ENCODE measurements around the gene PRICKLE2.

Gene PRICKLE2

DNA sequence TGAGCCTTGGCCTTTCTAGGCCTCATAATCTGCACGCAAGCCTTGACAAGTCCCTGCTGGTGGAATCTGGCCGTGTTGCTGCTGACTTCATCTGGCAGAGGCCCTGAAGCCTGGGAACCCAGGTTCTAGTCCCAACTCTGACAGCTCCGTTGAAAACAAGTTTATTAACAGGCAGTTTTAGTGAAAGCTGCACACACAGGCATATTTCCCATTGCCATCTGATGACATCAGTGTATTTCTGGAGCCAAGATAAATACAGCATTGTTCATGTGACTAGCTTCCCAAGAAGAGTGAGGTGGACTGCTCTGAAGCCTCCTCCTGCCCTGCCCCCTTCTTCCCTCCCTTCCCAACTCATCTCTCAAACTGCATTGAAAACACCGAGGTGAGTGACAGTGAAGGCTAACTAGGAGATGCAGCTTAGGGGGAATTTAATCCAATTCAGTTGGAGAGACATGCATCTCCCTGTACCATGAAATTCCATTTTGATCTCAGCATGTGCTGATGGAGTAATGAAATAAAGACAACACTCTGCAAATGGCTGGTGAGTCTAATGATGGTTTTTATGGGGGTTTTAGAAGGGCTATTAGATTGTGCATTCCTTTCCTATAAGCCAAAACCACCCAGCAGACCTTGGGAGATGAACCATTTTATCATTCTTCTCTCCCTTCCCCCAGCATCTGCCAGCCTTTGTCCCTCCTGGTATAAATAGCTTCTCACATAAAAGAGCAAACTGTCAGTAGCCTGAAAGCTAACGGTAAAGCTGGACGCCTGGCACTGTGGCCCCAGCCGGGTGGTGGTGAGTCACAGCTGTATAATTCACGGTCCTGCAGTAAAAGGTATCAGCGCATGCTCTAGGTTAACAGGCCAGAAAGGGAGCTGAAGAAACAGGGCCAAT, 38.0 kb downstream of the PRICKLE2 start:
- DNase-seq: peak; percentile 77

DNA sequence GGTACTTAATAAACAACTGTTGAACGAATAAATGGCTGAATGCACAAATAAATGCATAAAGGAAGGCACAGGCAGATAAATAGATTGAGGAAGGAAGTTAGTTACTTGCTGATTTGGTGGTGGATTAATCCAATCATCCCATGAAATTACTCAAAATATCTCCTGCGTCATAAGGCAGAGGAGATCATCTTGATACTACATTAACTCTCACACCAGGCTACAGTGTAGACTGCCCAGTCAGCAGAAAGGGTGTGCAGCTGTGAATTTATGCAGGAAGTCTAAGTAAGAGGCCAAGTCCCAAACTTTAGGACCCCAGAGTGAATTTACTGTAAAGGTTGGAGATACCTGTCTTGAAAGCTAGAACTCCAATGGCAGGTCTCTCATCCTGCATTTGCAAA, 38.6 kb downstream of the PRICKLE2 start:
- no peak for DNase-seq

DNA sequence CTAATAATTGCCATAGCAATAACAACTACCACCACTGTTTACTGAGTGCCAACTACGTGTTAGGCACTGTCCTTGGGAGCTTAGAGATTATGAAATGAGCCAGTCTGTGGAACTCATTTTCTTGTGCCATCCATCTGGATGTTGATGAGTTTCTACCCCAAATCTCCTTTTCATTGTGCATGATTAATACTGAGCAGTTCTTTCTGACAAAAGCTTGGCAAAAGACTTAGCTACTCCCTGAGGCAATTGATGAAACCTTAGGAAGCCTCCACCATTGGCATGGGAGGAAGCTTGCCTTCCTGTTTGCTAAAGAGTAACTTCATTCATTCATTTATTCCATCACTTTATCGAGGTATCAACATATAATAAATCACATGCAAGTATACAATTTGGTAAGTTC, 39.8 kb downstream of the PRICKLE2 start:
- no peak for DNase-seq

DNA sequence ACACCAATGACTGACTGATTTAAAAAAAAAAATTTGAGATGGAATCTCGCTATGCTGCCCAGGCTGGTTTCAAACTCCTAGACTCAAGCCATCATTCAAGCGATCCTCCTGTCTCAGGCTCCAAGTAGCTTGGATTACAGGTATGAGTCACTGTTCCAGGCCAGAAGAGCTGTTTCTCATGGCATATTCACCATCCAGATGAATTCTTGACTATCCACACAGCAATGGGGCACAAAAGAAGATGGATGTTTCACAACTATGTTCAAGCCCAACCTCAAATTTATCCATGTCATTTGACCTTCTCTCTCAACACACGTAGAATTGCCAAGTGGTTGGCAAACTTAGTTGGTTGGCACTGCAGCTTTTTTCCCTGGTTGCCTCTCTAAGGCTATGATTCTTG, 40.6 kb downstream of the PRICKLE2 start:
- no peak for DNase-seq

DNA sequence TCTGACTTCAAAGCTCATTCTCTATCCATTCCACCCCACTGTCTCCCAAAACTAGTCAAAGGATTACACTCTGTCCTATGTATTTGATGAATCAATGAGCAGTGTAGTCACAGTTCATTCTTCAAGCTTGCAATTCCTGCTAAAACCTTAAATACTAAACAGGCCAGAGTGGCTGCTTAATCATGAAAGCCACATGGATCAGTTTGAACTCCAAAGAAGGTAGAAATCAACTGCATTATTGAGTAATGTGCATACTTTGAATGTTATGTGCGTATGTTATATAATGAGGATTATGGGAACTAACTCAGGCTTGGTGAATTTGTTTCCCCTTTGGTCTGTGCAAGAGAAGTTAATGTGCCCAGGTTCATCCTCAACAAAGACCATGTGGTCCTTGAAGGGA, 45.4 kb downstream of the PRICKLE2 start:
- DNase-seq: no peak

DNA sequence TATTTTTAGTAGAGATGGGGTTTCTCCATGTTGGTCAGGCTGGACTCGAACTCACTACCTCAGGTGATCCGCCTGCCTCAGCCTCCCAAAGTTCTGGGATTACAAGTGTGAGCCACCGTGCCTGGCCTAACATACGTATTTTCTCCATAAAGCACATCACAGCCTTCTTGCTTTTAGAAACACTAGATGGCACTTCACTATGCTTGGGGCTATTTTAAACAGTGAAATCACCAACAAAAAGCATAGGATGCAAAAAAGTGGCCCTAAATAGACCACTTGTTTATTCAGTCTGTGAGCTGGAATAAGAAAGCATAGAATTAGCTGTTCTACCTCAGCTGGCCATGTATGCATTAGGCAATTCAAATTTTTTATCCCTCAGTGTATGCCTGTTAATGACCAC, 46.0 kb downstream of the PRICKLE2 start:
- DNase-seq: no peak

DNA sequence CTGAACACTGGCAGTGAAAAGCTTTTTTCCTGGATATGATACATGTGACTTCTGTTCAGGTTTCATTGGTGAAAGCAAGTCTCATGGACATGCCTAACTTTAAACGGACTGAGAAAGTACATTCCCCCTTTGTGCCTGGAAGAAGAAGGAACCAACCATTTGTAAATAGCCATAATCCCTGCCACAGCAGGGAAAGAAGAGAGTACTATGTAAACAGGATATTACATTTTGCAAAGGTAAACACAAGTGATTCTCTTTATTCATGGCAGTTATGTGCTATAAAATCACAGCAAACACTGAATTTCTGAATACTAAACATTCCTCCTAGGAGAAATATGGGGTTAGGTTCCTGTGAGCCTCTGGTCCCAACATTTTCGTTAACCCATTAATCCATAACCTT, 46.8 kb downstream of the PRICKLE2 start:
- no peak for DNase-seq

DNA sequence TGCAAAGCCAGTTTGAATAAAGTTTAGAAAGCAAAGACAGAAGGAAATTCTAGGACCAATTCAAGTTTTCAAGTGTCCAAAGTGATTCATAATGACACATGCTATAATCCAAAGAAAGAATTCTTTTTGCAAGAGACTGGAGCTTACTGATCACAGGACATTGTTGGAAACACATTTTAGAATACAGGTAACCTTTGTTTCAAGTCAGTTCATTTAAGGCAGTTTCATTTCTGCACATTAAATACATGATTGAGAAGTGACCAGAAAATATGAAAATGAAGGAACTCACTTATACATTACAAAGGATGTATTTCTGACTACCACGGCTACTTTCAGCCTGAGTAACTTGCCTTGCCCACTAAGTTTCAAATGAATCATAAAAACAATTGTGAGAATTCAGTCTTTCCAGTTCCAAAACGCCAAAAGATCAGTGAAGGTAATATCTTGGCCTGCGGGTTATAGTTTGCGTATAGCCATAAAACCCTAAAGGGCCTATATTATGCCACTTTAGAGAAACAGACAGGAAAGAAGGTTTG, 48.7 kb downstream of the PRICKLE2 start:
- no peak for DNase-seq

DNA sequence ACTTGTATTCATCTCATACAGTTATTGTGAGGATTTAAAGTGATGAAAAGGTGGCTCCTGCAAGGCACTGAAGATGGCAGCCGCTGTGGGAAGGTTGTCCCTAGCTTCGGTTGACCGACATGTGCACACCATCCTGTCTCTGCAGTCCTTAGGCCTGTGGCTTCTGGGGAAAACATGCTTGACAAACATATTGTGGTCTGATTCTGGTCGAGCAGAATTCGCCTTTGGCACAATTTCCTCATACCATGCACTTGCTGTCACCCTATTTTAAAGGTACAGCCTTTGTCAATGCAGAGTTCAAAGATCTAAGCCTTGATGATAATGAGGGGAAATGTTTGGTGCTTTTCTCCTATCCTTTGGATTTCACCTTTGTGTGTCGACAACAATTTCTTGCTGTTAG, 50.9 kb downstream of the PRICKLE2 start:
- DNase-seq: no peak

DNA sequence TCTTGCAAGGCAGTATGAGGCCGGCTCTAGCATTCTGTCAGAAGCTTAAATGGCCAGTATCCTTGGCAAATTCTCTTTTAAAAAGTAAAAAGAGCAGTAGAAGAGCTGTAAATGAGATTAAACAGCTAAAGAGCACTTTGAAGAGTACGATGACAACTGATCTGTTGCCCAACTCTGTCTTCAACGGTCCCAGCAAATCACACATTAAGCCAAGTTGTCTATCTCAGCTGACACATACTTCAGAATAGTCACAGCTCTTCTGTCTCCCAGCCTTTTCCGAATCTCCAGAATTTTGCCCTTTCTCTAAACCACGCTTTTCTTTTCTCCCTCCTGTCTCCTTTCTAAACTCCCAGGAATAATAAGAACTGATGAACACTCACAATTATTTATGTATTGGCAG, 51.7 kb downstream of the PRICKLE2 start:
- DNase-seq: no peak

DNA sequence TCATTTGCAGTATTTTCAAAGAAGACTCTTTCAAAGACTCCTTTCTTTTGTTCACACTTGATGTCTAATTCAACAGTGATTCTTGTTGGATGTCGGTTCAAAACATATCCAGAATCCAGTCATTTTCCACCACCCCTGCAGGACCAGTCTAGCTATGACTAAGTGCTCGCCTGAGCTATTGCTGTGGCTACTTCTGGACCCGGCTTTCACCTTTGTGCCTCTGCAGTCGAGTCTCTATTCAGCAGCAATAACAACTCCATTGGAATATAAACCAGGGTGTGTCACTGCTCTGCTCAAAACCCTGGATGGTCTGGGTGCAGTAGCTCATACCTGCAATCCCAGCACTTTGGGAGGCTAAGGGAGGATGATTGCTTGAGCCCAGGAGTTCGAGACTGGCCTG, 55.0 kb downstream of the PRICKLE2 start:
- no peak for DNase-seq

DNA sequence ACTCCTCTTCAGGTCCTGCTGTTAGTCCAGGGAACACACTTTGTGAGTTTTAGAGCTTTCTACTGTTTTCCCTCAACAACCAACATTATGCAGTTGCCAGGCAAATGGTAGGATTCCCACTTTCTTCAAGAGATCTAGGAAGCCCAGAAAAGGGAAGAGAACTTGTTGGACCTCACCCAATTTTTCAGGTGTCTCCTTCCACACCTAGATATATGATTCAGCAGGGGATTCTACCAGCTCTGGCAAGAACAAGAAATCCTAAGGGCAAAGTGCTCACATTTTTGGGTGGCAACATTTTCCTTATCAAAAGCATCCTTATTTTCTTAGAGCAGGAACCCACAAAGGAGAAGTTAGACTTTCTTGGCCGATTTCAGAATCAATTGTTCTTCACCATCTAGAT, 57.4 kb downstream of the PRICKLE2 start:
- DNase-seq: no peak

DNA sequence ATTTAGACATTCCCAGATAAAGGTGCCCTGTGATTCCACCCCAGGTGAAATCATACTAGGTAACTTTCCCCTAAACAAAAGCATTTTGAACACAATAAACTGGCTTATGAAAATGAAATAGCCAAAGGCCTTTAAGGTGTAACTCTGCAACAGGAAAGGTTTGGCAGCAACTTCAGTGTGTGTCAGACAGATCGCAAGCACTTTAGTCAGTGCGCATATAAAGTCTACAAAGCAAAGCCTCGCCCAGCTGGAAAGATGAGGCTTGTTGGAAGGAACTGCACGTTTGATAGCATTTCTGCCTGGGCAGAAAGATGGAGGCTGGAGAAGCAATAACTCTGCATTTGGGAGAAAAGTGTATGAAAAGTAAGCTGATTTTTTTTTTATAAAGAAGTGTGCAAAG, 57.9 kb downstream of the PRICKLE2 start:
- no peak for DNase-seq

DNA sequence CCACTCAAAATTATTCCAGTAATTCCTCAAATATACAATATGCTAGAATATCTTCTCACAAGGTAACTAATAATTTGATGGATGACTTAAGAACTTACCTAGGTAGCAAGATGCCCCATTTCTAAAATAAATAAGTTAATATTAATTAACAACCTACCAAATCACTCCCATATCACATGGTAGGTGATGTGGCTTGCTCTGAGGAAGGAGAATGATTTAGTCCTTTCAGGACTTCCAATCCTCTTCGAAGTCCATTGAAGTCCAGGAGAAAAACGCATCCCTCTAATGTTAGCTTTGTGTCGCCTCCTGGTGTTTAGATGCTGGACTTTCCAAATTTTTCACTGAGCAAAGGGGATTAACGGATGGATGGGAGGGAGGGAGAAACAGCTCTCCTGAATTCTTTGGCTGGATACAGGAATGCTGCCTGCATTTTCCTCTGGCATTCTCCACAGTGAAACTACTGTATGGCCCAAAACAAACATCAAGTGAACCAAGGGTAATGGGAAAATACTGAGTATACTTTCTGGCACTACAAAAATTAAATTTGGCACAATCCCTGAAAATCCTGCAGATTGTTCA, 58.6 kb downstream of the PRICKLE2 start:
- DNase-seq: peak; percentile 70

DNA sequence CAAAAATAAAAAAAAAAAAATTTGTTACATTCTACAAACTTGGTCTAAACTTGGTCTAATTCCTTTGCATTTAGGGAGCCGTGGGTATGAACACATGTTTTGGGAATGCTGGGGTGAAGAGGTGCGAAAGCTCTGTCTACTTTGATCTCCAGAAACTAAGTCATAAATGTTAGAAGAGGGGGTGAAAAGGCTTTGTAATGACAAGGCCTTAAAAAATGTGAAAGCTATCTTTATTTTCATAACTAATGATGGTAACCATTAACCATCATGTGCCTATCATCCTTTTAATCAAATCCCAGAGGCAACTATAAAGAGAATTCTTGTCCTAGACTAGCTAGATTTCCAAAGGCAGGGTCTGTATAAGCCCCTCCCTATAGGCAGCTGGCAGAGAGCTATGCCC, 60.9 kb downstream of the PRICKLE2 start:
- no peak for DNase-seq

DNA sequence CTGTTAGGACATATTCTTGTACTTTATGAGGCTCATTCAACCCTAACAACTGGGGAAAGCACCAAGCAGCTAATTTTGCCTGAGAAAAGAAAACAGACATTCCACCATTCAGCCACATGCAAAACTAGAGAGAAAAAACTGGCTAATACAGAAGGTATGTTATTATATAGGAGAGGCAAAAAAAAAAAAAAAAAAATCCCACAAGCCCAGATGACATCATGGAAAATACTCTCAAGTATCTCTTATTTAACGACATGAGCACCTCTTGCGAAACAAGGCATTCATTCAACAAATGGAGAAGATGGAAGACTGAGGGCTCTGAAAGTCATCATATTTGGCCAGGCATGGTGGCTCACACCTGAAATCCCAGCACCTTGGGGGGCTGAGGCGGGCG, 61.5 kb downstream of the PRICKLE2 start:
- no peak for DNase-seq

DNA sequence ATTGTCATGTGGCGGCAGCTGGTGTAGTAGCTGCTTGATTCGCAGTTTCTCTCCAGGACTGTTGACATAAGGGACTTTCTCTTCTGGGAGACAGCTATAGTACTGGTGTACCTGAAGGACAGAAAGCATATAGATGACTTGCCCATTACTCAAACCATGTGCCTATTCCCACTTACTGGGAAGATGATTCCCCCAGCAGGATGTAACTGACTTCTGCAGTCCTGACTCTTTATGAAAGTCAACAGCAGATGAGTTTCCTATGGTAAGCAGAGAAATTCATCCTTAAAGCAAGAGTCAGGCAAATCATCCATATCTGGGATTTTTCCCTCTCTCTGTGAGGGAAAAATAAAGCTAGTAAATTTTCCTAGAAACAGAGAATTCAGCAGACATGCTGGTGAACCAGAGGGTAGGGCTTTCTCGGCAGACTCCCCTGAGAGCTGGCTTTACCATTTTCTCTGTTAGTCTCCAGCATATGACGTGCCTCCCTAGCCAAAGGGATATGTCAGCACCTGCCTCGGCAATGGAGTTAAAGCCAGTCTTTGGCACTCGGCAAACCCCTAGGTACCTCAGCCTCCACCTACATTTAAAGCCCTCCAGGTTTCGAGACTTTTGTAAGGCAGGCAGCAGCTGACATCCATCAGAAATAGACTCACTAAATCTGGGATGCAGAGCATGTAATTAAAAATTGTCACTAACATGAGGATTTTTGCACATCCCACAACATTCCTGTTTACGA, 62.1 kb downstream of the PRICKLE2 start:
- no peak for DNase-seq

DNA sequence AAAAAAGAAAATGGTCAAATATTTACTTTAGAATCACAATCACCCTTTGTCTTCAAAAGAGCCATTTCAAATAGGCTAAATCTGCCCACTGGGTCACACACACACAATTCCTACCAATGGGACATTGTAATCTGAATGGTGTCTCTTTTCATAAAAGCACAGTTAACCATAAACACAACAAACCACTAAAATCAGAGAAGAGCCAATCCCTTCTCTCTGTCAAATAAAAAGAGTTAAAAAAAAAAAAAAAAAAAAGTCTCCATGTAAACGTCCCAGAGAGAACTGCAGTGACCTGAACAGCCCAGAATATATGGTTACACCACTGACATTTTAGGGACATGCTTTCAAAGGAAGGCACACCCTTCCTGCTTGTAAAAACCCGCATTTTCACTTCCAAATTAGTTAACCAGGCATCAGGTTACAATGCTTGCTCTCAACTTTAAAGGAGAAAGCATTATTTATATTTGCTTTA, 63.7 kb downstream of the PRICKLE2 start:
- no peak for DNase-seq

DNA sequence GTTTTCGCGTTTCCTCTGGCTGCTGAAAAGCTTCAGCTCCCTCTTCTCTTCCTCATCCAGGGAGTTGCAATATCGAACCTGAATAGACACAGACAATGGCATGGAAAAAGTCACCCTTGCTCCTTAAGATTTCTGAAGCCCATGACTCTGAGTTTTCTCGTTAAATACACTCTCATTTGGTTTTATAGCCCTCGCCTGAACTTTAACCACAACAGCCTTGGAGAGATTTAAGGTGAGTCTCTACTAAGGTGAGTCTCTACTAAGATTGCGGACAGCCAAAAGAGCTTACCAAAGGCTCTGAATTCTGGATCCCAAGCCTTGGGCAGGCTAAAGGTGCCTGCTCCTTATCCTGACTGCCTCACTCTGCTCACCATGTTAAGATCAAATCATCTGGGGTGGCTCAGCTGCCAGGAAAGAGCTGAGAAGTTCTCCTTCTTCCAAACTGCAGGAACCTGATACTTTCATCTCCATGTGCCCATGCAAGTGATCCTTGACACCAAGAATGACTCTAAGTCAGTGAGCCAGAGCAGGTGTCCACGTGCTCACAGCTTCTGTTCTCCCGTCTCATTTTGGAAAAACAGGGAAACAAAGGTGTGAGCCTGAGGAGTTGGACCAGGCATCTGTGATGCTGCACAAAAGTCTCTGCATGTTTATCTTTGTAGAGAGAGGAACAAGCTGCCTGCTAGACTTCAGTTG, 65.1 kb downstream of the PRICKLE2 start:
- no peak for DNase-seq

DNA sequence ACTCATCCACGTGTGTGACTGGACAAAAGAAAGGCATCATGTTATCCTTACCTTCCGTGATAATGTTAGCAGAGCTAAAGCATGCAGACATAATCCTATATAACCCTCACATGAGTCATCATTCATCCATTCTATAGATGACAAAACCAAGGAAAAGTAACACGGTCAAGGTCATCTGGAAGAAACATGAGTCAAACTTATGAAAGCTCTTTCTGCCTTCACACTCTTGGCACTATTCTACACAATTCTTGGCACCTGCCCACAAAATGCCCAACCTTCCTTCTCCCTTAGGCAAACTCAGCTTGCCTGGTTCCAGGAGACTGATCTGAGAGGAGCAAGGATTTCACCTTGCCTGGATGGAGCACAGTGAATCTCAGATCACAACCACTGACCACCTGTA, 66.9 kb downstream of the PRICKLE2 start:
- DNase-seq: no peak

DNA sequence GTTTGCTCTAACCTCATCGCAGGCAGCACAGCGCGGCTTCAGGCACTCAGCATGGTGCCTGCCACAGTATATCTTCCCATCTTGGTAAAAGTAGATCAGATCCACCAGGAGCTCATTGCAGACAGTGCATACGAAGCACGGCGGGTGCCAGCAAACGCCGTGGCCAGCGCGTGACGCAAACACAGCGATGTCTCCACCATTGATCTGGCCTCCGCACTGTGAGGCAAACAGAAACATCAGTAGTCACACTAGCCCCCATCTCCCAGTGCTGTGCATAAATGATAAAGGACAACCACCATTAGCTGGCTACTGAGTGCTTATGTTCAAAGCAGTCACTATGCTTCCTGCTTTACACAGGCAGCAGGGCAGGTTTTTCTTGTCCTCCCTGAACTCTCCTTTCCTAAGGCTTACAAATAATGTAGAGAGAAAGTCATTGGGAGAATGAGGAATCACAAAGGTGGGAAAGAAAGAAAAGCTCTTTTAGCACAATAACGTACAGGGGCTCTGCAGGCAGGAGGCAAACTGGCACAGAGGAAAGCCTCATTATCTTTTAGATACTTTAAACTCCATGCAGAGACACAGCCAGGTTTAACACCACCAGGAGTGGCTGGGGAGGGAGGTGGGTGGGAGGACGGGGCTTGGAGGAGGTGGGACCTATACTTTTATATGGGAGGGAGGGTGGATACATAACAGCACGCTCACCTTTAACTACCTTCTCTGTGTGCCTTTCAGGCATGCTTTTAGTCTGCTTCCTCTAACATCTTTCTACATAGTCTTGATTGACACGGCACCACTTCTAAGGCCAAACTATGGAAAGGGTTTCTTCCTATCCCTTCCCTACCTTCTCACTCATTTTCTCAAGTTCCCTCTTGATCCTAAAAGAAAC, 67.9 kb downstream of the PRICKLE2 start:
- no peak for DNase-seq

DNA sequence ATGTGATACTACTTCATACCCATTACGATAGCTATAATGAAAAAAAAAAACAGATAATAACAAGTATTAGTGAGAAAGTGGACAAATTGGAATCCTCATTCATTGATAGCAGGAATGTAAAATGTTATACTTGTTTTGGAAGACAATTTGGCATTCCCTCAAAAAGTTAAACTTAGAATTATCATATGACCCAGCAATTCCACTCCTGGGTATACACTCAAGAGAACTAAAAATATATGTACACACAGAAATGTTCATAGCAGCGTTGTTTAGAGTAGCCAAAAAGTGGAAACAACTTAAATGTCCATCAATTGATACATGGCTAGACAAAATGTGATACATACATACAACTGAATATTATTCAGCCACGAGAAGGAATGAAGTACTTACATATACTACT, 69.9 kb downstream of the PRICKLE2 start:
- no peak for DNase-seq

Measured in left hindlimb (tissue), 1 donor.